GM21737 (cell line): ENCODE results near the gene AFF3.

Source experiments
- ATAC-seq: cut with Tn5 transposase; IDR thresholded peaks from one replicate; pipeline ENCODE4 v1.9.1; 2021; ENCODE audit warnings: mild to moderate bottlenecking, moderate library complexity; ENCODE audit not compliant: unreplicated experiment

The AFF3 gene

GRCh38 chr2:99899058-99899855 lies 243.1 kb downstream of the AFF3 start:
- ATAC-seq = no peak

- ATAC-seq = no peak
Measured at GRCh38 chr2:99898336-99899048, 243.9 kb downstream of the AFF3 start.

GRCh38 chr2:99891428-99891780 lies 251.0 kb downstream of the AFF3 start:
- ATAC-seq = no peak

DNA sequence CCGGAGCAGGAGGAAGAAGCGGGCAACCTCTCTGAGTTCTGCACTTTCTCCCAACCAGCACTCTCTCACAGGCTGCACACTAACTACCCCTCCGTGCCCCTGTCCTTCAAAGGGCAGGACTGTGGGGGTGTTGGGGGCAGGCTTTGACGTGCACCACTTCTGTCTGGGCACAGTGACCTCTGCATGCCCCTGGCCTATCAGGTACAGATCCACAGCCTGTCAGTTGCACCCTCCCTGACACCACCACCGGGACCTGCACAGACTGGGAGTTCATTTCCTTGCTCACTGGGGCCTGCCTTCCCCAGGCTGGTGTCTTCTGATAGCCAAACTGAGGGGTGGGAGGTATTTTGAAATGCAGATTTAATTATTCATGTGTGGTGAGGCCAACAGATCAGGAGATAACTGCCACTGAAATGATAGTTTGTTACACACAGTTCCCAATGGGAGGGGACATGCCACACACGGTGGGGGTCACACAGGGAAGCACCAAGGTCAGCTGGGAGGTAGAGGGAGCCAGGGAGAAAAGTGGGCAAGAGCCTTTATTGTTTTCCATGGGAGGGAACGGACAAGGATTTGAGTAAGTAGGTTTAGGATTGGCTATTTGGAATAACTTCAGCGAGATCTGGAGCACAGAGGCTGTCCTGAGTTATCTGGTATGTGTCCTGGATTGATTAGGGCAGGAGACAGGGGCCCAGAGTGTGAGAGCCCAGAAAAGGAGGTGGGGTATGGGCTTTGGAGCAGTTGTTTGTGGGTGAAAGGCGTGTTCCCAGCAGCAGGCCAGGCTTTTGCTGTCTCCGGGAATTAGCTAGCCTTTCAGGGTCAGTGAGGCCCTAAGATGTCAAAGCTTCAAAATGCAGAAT lies 251.6 kb downstream of the AFF3 start:
- no peak for ATAC-seq

DNA sequence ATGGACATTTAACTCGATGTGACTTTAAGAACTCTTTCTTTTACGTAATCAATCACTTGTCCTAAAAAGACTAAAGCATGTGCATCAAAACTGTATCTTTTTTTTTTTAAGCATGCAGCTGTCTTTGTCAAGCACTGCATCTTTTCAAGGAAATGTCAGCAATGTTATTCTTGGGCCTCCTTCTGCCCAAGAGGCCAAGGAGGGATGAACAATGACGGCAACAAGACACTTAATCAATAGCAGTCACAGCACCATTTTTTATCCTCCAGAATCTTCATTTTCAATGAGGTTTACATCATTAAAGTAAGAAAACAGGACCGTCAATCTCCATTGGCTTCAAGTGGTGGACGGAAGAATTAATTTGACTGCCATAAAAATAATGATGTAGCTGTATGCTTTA lies 253.8 kb downstream of the AFF3 start:
- ATAC-seq = no peak

- ATAC-seq = no peak
Measured at GRCh38 chr2:99886418-99886817, 256.0 kb downstream of the AFF3 start.

DNA sequence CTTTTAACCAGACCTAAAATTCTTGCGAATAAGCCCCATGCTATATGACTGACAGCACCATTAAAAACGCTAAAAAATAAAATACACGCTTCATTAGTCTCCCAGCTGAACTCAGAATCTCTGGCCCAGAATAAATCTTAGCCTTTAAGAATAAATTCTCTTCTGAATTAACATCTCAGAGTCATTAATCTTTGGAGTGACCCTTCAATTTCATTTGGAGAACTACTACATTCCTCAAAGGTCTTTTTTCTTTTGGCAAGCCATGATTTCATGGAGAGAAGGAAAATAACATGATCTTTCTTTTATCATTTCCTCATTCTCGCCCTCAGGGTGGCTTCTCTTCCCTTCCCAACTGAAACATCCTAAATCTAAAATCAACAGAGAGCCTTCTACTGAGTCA lies 259.0 kb downstream of the AFF3 start:
- no peak for ATAC-seq

GRCh38 chr2:99881901-99882591 lies 260.3 kb downstream of the AFF3 start:
- no peak for ATAC-seq

- no peak for ATAC-seq
Measured at GRCh38 chr2:99880964-99881294, 261.5 kb downstream of the AFF3 start.

GRCh38 chr2:99880148-99880963 lies 262.0 kb downstream of the AFF3 start:
- ATAC-seq = no peak

GRCh38 chr2:99879481-99879880 lies 262.9 kb downstream of the AFF3 start:
- ATAC-seq = no peak

- no peak for ATAC-seq
Measured at GRCh38 chr2:99878581-99879350, 263.6 kb downstream of the AFF3 start.

GRCh38 chr2:99877963-99878362 lies 264.4 kb downstream of the AFF3 start:
- no peak for ATAC-seq

DNA sequence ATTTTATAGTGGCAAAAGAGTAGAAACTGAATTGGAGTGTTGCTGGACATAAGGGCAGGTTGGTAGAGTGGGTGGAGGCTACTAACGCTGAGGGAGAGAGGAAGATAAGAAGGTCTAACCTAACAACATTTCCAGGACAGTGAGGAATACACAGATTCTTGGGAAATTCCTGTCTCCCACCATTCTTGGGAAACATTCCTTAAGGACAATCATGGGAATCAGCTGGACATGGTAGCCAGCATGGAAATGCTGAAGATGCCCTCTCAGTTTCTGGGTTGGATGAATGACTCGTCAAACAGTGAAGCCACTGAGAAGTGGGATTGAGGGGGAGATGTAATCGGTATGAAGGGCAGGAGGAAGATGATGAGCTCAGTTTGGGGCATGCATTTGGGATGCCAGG lies 265.4 kb downstream of the AFF3 start:
- ATAC-seq = no peak

- ATAC-seq = no peak
Measured at GRCh38 chr2:99875627-99876201, 266.7 kb downstream of the AFF3 start.

DNA sequence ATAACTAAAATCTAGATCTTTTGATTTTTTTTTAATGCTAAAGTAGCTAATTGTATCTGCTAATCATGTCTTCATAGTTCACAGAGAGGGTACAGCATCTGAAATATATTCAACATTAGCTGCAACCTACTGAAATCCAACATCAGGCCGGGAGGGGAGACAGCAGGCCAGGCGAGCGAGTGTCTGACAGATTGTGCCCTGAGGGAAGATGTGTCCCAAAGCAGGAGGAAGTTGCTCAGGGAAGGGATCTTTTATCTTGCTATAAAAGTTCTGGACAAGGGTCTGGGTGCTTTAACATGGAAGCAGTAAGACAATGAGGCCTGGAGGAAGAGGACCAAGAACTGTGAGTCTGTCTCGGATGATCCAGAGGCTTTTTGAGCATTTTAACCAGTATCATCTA lies 274.1 kb downstream of the AFF3 start:
- ATAC-seq = no peak

DNA sequence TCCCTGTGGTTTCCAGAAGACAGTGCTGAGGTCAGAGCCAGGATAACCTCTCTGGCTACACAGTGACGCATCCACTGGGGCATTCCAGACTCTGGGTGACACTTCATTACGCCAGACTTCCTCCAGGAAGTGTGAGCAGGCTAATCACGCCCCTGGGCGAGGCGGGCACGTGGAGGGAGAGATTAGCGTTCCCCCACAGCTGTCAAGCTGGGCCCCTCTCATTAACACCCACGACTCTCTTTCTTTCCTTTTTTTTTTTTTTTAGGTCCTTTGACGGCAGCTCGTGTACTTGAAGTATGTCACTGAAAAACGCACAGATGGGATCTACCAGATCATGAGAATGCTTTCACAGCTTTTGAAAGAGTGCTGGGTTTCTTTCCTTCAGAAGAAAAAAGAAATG lies 274.6 kb downstream of the AFF3 start:
- ATAC-seq = no peak

- no peak for ATAC-seq
Measured at GRCh38 chr2:99865818-99866676, 276.3 kb downstream of the AFF3 start.
